ENCODE measurements around the gene SSB. TPM values are rescaled to one million over a fixed set of nuclear protein-coding genes. Genes with fewer than 3 reads are reported as not detected.
A peak's percentile ranks its signal among the peaks of the same experiment; 100 is the strongest.

The SSB gene
- total and polyA plus RNA-seq, 2 of the 4 experiments (the other 2 are of a cell fraction), result 41.2 to 75.5 TPM

DNA sequence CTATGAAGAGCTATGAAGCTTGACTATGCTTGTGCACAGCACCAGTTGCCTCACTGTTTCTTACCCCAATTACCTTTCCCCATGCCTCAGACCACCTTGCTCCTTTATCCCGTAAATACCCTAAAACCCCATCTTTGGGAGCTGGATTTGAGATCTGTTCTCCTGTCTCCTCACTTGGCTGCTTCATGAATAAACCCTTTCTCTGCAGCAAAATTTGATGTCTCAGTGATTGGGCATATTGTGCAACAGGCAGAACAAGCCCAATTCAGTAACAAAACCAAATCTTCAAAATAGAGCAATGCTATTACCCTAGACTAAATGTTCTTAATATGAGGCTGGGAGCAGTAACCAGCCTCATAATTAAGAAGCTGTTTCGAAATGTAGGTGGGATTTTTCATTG lies 3.5 kb upstream of the SSB start:
- H2AFZ ChIP-seq (replicated peaks; ENCODE audit: low read length, poor library complexity), result no peak overlapping the region
- intact Hi-C loops (cut with micrococcal nuclease), result loop anchor here (10.0 kb wide), 1 partner anchor 220 kb away; the partner anchor contains the start of gene FASTKD1
- no TSS peak for BruUV-seq (replicated peaks)
- H2AK5ac ChIP-seq (ENCODE audit: low read depth, low read length), result no peak overlapping the region
- in situ Hi-C loops (cut with MboI; ENCODE audit: low sequenced_read_pairs), result no loop called here
- no peak for ATAC-seq (ENCODE audit: low read depth)
- no peak overlapping the region for H2BK5ac ChIP-seq (ENCODE audit: low read depth, low read length, poor library complexity, severe bottlenecking)
- H3K27ac ChIP-seq (ENCODE audit: insufficient read depth, low read length), result no peak overlapping the region
- dilution Hi-C loops (cut with HindIII; ENCODE audit: low sequenced_read_pairs, unreplicated experiment), result no loop called here
- H3K4me2 ChIP-seq (ENCODE audit: low read depth, low read length), result no peak overlapping the region
- 0% methylated on average over 1 of the region's 2 CpGs; no CpG with 5 or more reads in 1 of the 2 experiments for WGBS, 2 experiments (ENCODE audit: extremely low coverage in 2 of 2, insufficient read length in 1 of 2)
- no peak overlapping the region for H2BK15ac ChIP-seq (ENCODE audit: low read depth, low read length)
- no peak overlapping the region for H3K4me3 ChIP-seq (ENCODE audit: insufficient read depth, low read depth, low read length)
- no peaks in the 10 kb centered on the region for H3K36me3 ChIP-seq (ENCODE audit: control insufficient read depth, insufficient read depth, low read length)
- no peak overlapping the region for H4K91ac ChIP-seq (ENCODE audit: insufficient read depth, low read depth, low read length)
- no peak overlapping the region for H4K5ac ChIP-seq (ENCODE audit: low read depth, low read length)
- H3K23ac ChIP-seq (ENCODE audit: low read depth, low read length), result no peak overlapping the region
- H3K9me3 ChIP-seq (ENCODE audit: control insufficient read depth, insufficient read depth, low read length), result no peaks in the 10 kb centered on the region
- no peaks in the 10 kb centered on the region for H3K9me1 ChIP-seq (ENCODE audit: insufficient read depth, low read length)
- H3K4me1 ChIP-seq (ENCODE audit: control insufficient read depth, insufficient read depth, low read length), result no peaks in the 10 kb centered on the region
- H3K79me1 ChIP-seq (ENCODE audit: low read depth in 1 of 2, low read length in 2 of 2), result peaks cover 0 to 4% of the 10 kb centered on the region in 2 experiments; a peak in 1 of 4 replicates
- no peak overlapping the region for H3K14ac ChIP-seq (replicated peaks; ENCODE audit: low read depth, low read length)
- no peaks in the 10 kb centered on the region for H3K27me3 ChIP-seq (ENCODE audit: control insufficient read depth, insufficient read depth, low read length)
- no peak overlapping the region for H3K18ac ChIP-seq (ENCODE audit: low read depth, low read length)
- CTCF ChIA-PET, result interaction anchor here (0.6 kb wide), 2 partner anchors 96 to 1002 kb away, joined by 5 to 6 read pairs; no protein-coding TSS in a partner anchor
- H3K9ac ChIP-seq (ENCODE audit: low read depth, low read length), result no peak overlapping the region
- H2AK9ac ChIP-seq (replicated peaks; ENCODE audit: low read depth, low read length, poor library complexity), result no peak overlapping the region
- TF ChIP-seq CEBPB (IDR thresholded peaks at IDR 0.05; ENCODE audit: low read depth, low read length) (peak; percentile 48), POLR2A (IDR thresholded peaks at IDR 0.05; ENCODE audit: low read depth, low read length) (no peak), RAD21 (IDR thresholded peaks at IDR 0.05; ENCODE audit: low read length) (no peak), FOS (IDR thresholded peaks at IDR 0.05; ENCODE audit: low read depth, low read length) (no peak), MAFK (IDR thresholded peaks at IDR 0.05; ENCODE audit: low read depth, low read length) (no peak)
- no peak overlapping the region for H3K4ac ChIP-seq (ENCODE audit: low read depth, low read length)
- no peak overlapping the region for H3K56ac ChIP-seq (ENCODE audit: extremely low read depth, insufficient read depth, low read length)
- no peak overlapping the region for H2BK120ac ChIP-seq (ENCODE audit: low read depth, low read length)
- H4K20me1 ChIP-seq (ENCODE audit: insufficient read depth, low read length), result no peaks in the 10 kb centered on the region
- H4K8ac ChIP-seq (ENCODE audit: low read depth in 2 of 2, low read length in 2 of 2), result no peak overlapping the region
- DNase-seq, result no peak
- POLR2A ChIA-PET (ENCODE audit: unreplicated experiment), result no interaction called here
- no peak overlapping the region for H2BK20ac ChIP-seq (ENCODE audit: low read depth, low read length)

Measured in IMR-90 (cell line).